HL-60/S4 (cell line): ENCODE data around the gene ZNF286A.
"Not testable (repeated sequence)": the region's sequence is repeated elsewhere in the genome, so short reads cannot be mapped to it uniquely, and the experiment has no call there.

Experiments used
- in situ Hi-C: fragments of 300-500 bp; cut with MboI; formaldehyde crosslinking; loops from 2 replicates; pipeline ENCODE4 v1.14.3; 2022; ENCODE audit warnings: low sequenced_read_pairs

Gene ZNF286A

DNA sequence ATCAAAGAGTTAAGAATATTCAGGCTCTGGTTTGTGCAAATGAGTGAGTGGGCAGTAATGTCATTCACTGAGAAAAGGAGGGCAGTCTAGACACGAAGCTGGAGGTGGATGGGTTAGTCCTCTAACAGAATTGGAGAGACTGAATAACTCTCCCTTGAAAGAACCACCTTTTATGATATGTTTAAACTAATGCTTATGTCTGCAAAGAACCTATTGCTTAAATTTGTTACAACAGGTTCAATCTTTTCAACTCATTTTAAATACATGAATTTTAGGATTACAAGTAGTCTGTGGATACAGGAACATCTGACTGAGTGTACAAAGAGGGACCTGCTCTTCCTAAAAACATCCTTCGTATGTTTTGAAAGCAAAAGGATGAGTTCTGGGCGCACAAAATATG lies 585 bp upstream of the ZNF286A start:
- in situ Hi-C loops = not testable (repeated sequence)

DNA sequence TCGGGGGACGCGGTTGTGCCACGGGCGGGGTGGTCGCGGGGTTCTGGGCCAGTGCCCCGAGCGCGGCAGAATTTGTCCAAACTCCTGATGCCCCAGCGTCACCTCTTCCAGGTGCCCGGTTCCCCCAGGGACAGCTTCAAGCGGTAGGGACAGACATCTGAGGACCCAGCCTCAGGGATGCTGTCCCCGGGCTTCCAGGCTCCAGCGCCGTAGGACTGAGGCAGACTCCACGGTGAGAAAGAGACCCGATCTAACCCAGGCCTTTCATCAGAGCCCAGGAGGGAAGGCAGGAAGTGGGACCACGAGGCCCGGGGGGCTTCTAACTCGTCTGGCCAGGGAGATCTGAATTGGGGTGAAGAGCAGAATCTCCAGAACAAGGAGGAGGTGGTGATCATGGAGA lies 385 bp downstream of the ZNF286A start:
- in situ Hi-C loops = not testable (repeated sequence)

GRCh38 chr17:15704239-15704638 lies 4.7 kb downstream of the ZNF286A start:
- in situ Hi-C loops = not testable (repeated sequence)

DNA sequence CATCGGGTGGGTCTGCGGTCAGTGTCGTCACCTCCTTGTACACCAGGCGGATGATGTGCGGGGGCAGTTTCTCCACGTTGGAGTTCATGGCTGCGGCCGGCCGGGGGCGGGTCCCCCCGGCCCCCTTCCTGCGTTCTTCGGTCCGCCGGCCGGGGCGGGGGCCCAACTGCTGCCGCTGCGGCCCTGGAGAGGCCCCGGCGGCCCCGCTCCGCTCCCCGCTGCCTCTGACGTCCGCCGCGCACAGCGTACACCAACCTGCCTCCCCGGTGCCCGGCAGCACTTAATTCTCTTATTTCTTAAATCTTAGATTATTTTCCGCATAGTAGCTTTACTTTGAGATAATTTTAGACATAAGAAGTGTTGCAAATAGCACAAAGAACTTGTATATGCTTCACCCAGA lies 5.3 kb downstream of the ZNF286A start:
- in situ Hi-C loops = not testable (repeated sequence)

DNA sequence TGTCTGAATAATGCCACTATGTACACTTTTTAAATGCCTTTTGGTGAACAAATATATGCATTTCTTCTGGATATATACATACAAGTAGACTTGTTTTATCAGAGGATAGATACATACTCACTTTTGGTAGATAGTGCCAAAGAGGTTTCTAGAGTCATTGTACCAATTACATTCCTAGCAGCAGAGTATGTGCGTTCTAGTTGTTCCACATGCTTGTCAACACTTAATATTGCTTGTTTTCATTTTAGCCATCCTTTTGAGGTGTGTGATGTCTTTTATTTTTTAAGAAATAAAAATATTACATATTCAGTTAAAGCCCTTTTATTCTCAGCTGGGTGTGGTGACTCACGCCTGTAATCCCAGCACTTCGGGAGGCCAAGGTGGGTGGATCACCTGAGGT lies 9.3 kb downstream of the ZNF286A start:
- in situ Hi-C loops = not testable (repeated sequence)

- in situ Hi-C loops = not testable (repeated sequence)
Measured at GRCh38 chr17:15716601-15717563, 17.3 kb downstream of the ZNF286A start.

DNA sequence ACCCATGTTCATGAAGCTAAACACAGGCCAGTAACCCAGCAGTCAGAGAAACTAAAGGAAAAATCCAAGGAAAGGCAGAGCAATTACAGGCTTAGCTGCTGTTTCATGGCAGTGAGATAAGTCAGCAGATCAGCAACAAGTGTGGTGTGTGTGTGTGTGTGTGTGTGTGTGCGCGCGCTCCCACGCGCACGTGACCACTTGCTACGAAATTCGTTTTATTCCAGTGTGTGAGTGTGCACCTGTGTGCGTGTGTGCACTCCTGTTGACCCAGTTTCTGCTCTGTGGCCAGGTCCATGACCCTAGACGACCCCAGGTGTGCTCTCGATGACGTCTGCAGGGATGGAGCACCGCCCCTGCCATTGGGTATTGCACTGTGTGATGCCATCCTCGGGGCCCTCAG lies 31.0 kb downstream of the ZNF286A start:
- in situ Hi-C loops = not testable (repeated sequence)

DNA sequence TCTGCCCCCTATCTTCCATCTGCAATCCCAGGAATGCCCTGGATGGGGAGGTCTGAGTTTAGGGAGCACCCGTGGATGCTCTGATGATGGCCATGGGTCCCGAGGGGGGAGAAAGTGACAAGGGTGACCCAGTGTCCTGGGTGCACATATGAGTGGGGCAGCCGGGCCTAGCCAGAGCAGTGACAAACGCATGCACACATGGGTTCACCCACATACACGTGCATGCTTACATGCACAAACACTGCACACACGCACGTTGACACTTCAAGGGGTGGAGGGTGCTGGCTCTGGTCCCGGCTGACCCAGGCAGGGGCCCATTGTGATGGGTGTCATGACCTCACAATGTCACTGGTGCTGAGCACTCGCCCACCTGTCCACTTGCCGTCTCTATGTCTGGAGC lies 32.3 kb downstream of the ZNF286A start, which contains the start of gene TBC1D26:
Gene TBC1D26, plus strand, starts transcription at position 384 of the 400 bp plus-strand sequence. CDS start 3,066 bp downstream, outside the sequence.
- in situ Hi-C loops = not testable (repeated sequence)

GRCh38 chr17:15733174-15733789 lies 33.7 kb downstream of the ZNF286A start:
- in situ Hi-C loops = not testable (repeated sequence)

GRCh38 chr17:15736578-15736977 lies 37.0 kb downstream of the ZNF286A start:
- in situ Hi-C loops = not testable (repeated sequence)

GRCh38 chr17:15738066-15738465 lies 38.5 kb downstream of the ZNF286A start:
- in situ Hi-C loops = no loop called here

- in situ Hi-C loops = not testable (repeated sequence)
Measured at GRCh38 chr17:15739259-15739658, 39.7 kb downstream of the ZNF286A start.

- in situ Hi-C loops = not testable (repeated sequence)
Measured at GRCh38 chr17:15740041-15740440, 40.5 kb downstream of the ZNF286A start.

DNA sequence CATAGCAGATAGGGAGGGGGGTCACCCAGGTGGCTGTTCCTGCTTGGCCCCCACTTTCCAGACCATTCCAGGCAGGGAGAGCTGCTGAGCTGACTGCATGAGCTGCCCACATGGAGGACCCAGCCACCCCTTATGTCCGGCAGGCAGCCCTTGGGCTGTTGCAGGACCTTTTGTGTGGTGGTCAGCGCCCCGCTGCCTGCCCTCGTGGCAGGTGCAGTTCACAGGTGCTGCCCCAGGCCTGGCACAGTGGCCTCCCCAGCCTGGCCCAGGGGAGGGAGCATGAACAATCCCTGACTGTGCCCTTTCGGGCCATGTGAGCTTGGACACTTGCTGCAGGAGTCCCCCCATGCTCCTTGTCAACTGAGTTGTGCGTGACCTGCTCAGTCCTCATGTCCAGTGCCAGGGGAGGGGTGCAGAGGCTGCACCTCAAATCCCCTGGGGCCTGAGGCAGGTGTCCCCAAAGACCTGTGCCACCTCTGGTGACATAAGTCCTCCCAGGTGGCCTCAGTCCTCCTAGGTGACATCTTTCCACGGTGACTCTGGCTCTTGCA lies 41.1 kb downstream of the ZNF286A start:
- in situ Hi-C loops = no loop called here

DNA sequence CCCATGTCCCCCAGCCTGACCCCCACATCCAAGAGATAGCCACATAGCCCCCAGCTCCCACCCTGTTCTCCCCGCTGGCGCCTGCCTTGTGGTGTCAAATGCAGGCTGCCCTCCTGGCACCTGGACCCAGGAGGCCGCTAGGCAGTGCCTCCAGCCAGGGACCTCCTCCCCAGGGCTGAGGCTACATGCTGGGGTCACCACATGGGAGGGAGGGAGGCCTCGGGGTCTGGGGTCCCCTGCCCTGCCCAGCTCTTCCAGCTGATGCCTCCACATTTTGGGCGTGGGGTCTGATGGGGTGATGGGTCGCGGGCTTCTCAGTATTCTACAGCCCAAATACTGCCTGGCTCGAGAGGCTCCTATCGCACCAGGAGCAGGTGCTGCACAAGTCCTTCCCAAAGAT lies 42.1 kb downstream of the ZNF286A start:
- in situ Hi-C loops = no loop called here

- in situ Hi-C loops = no loop called here
Measured at GRCh38 chr17:15742051-15742795, 42.7 kb downstream of the ZNF286A start.

DNA sequence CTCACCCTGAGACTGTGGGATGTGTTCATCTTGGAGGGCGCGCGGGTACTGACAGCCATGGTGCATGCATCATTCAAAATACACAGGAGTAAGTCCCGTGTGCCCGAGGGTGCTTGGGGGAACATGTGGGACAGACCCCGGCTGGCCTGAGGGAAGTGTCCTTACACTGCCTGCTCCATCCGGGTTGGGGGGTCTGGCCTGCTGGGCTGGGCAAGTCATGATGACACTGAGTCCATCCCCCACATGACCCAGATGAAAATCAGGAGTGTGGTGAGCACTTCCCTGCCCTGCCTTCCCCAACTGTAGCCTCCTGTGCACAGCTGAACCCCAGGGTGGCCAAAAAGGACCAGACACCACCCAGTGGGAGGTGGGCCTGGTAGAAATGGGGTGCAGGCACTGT lies 43.4 kb downstream of the ZNF286A start:
- in situ Hi-C loops = no loop called here

DNA sequence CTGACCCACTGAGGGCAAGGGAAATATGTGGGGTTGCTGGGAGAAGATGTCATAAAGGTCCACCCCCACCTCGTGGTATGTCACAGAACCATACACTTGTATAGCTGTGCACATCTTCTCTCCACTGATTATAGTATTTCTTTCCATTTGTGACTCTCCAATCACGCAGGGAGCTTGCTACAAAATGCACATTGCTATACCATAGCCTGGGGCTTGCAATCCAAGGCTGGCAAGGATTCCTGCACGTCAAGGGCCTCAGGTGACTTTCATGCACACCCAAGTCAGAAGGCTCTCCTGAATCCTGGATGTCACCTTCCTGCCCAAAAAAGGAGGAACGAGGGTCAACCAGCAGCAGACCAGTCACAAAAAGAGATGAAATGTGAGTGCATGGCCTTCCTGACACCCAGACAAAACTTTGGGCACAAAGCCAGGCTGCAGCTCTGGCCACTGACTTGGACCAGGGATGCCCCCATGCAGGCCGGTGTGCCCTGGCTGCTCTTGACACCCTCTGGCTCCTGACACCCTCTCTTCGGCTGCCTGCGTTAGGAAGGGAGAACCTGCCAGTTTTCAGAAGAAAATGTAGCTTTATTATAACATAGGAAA lies 44.6 kb downstream of the ZNF286A start:
- in situ Hi-C loops = no loop called here

DNA sequence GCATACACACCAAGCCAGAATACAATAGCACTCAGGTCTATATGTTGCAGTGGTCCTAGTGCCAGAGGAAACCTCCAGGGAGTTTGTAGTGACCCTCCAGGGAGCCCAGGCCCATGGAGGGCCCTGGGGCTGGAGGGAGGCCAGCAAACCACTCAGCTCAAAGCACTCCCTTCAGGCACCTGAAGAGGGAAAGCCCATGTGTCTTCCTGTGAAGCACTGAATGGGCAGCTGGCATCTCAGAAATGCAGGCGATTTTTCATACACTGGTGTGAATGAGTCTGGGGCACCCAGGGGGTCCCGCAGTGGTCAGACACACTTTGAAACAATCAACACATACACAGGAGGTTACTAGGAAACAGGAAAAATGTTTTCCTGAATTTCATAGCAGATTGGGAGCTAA lies 45.3 kb downstream of the ZNF286A start:
- in situ Hi-C loops = no loop called here

DNA sequence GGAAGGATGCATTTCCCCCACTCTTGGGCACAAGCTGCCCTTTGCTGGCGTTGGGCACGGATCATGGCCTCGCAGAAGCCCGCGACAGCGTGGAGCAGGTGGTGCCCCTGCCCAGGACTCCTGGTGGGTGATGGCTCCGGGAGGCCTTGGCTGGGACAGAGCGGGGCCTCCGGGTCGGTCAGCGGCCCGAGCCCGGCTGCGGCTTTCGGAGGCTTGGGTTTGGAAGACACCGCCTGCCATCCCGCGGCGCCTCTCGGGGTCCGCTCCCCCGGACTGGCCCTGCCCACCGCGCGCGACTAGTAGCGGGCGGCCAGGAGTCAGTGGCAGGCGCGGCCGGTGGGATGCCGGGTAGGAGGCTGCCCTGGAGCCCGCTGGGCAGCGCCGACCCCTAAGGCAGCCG lies 49.9 kb downstream of the ZNF286A start:
- in situ Hi-C loops = not testable (repeated sequence)
